Colonic mucosa (tissue), 4 donors: ENCODE measurements around the gene MEDAG. TPM values are rescaled to one million over a fixed set of nuclear protein-coding genes. Genes with fewer than 3 reads are reported as not detected.

Experiments
- DNase-seq: peaks from one replicate; pipeline ENCODE4 v3.0.0-alpha.2; 2020
- H3K27ac ChIP-seq: fragments of 200-600 bp; one replicate; pipeline ENCODE4 v1.8.0; 2021
- H3K27me3 ChIP-seq: fragments of 200-600 bp; one replicate; pipeline ENCODE4 v1.8.0; 2021
- H3K36me3 ChIP-seq: fragments of 200-600 bp; one replicate; pipeline ENCODE4 v1.8.0; 2021
- H3K4me1 ChIP-seq: fragments of 200-600 bp; one replicate; pipeline ENCODE4 v1.8.0; 2021; ENCODE audit warnings: mild to moderate bottlenecking
- H3K4me3 ChIP-seq: fragments of 200-600 bp; one replicate; pipeline ENCODE4 v1.8.0; 2021
- H3K9ac ChIP-seq, 2 donors: one replicate each; pipeline ENCODE4 v1.7.0; 2013; ENCODE audit warnings: control low read depth in 2 of 2, low read depth in 2 of 2, low read length in 2 of 2
- H3K9me3 ChIP-seq: fragments of 200-600 bp; one replicate; pipeline ENCODE4 v1.8.0; 2021
- CTCF ChIP-seq: fragments of 200-600 bp; IDR thresholded peaks from one replicate; pipeline ENCODE4 v1.8.0; 2022; ENCODE audit warnings: antibody characterized with exemption, mild to moderate bottlenecking
- intact Hi-C: fragments of 100-400 bp; cut with DNase I; formaldehyde crosslinking; loops from one replicate; pipeline ENCODE4 v1.14.1; 2022
- total RNA-seq, 2 donors: library from RNA; stranded (reverse); fragmentation: NEBNext Ultra II Directional in 1 of 2; extraction: Animal tissue kit (Norgen Biotek cat#: 25700) in 1 of 2; gene quantifications; one replicate each; pipeline ENCODE4 v1.2.1, GENCODE V29; 2021
- donor health status: healthy.
- donor health status: DM: no; HTN: no; CAD: no.
- donor health status: DM: no; HTN: no; CAD: no.

Gene MEDAG
- total RNA-seq, 2 donors from 2014 or later = 0.62 to 2.6 TPM

GRCh38 chr13:30907121-30907861, 1.2 kb downstream of the MEDAG start:
- Histone ChIP-seq H3K9ac (no peak overlapping the region), H3K4me1 (no peaks in the 10 kb centered on the region), H3K9me3 (no peaks in the 10 kb centered on the region), H3K27me3 (peaks cover 40% of the 10 kb centered on the region), H3K27ac (no peak overlapping the region), H3K36me3 (no peaks in the 10 kb centered on the region), H3K4me3 (no peak overlapping the region)
- no peak for TF ChIP-seq CTCF
- DNase-seq = no peak
- intact Hi-C loops = no loop called here

- no peak for TF ChIP-seq CTCF
- no peaks in the 10 kb centered on the region for H3K36me3 ChIP-seq
- H3K27me3 ChIP-seq = peaks cover 37% of the 10 kb centered on the region
- intact Hi-C loops = no loop called here
- no peak for DNase-seq
- H3K4me1 ChIP-seq = no peaks in the 10 kb centered on the region
- H3K9me3 ChIP-seq = no peaks in the 10 kb centered on the region
- H3K27ac ChIP-seq = no peak overlapping the region
- H3K9ac ChIP-seq = no peak overlapping the region
- H3K4me3 ChIP-seq = no peak overlapping the region
Observed at GRCh38 chr13:30908416-30908980, 2.4 kb downstream of the MEDAG start.

DNA sequence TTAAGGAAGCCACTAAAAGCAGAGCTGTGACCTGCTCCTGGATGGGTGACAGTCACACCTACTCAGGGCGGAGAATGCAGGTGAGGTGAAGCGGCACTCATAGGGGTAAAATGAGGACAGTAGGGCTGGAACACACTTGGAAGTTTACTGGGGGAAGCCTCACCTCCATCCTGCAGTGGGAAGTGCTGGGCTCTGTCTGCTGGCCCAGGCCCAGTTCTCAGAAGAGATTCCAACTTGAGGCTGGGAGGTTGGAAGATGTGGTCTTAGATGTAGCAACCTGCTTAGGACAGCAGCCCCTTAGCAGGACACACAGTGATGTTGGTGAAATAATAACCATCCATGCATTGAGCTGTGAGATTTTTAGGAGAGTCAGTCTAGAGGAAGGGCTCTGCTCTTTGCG, 4.6 kb downstream of the MEDAG start:
- no peaks in the 10 kb centered on the region for H3K9me3 ChIP-seq
- no peak for DNase-seq
- no peak overlapping the region for H3K9ac ChIP-seq
- no peak overlapping the region for H3K27ac ChIP-seq
- H3K4me3 ChIP-seq = no peak overlapping the region
- intact Hi-C loops = no loop called here
- no peaks in the 10 kb centered on the region for H3K4me1 ChIP-seq
- no peaks in the 10 kb centered on the region for H3K36me3 ChIP-seq
- H3K27me3 ChIP-seq = peaks cover 19% of the 10 kb centered on the region
- no peak for TF ChIP-seq CTCF

DNA sequence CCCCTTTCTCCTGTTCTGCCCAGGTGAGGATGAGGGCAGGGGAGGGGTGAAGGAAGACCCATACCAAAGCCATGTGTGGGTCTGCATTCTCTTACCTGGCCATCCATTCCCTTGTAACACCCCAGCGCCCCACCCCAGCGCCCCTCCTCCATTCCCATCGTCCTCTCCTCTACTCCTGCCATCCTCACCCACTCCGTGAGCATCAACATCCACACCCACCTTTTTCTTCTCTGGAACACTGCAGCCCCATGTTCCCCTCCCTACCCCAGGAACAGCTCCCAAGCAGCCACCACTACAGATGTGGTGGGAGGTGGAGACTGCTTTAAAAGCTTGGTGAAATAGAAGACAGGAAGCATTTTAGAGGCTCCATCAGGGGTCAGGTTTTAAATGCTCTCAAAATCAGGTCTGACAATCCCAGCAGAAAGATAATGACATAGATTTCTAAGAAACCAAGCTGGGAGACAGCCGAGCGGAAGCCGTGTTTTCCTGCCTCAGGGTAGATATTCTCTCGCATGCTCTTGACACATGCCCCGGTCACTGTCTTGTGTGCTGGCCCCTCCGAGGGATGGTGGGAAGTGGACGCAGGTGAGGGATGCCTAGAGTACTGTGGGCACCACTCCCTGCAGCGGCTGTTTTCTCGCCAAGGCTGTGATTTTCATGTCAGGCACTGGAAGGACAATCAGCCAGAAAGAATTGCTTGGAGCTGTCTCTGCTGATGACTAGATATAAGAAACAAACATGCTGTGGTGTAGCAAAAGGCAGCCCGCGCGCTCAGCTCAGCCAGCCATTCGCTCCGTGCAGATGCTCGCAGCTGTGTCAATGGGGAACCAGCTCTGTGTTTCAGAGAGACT, 9.8 kb downstream of the MEDAG start:
- no peak for TF ChIP-seq CTCF
- no peaks in the 10 kb centered on the region for H3K27me3 ChIP-seq
- no peaks in the 10 kb centered on the region for H3K9me3 ChIP-seq
- H3K36me3 ChIP-seq = no peaks in the 10 kb centered on the region
- no peak overlapping the region for H3K27ac ChIP-seq
- no peak for DNase-seq
- no peaks in the 10 kb centered on the region for H3K4me1 ChIP-seq
- H3K4me3 ChIP-seq = no peak overlapping the region
- H3K9ac ChIP-seq = no peak overlapping the region
- intact Hi-C loops = no loop called here

- no peaks in the 10 kb centered on the region for H3K9me3 ChIP-seq
- intact Hi-C loops = no loop called here
- no peak for DNase-seq
Observed at GRCh38 chr13:30916991-30917390, 10.9 kb downstream of the MEDAG start.

More at GRCh38 chr13:30916991-30917390, 10.9 kb downstream of the MEDAG start:
- H3K9ac ChIP-seq = no peak overlapping the region
- no peaks in the 10 kb centered on the region for H3K36me3 ChIP-seq
- no peaks in the 10 kb centered on the region for H3K4me1 ChIP-seq
- TF ChIP-seq CTCF = no peak
- no peaks in the 10 kb centered on the region for H3K27me3 ChIP-seq
- H3K27ac ChIP-seq = no peak overlapping the region
- no peak overlapping the region for H3K4me3 ChIP-seq
